Uterus (tissue), 2 donors: ENCODE data around the gene CYP2W1.

ENCODE experiments used
- POLR2A ChIP-seq, 2 donors: fragments of 450-650 bp; IDR thresholded peaks; one replicate each; pipeline ENCODE4 v1.6.1; 2016; ENCODE audit warnings: antibody characterized with exemption in 2 of 2, mild to moderate bottlenecking in 1 of 2, moderate library complexity in 1 of 2
- TF ChIP-seq, protein P1 (sequence below), 4 experiments: fragments of 200-600 bp in 2 of 4; fragments of 450-650 bp in 2 of 4; sonication (generic) in 2 of 4; IDR thresholded peaks; one replicate each; pipeline ENCODE4 v1.5.1; 2016 to 2019; ENCODE audit warnings: antibody characterized with exemption in 4 of 4, mild to moderate bottlenecking in 2 of 4, moderate library complexity in 1 of 4

DNA sequence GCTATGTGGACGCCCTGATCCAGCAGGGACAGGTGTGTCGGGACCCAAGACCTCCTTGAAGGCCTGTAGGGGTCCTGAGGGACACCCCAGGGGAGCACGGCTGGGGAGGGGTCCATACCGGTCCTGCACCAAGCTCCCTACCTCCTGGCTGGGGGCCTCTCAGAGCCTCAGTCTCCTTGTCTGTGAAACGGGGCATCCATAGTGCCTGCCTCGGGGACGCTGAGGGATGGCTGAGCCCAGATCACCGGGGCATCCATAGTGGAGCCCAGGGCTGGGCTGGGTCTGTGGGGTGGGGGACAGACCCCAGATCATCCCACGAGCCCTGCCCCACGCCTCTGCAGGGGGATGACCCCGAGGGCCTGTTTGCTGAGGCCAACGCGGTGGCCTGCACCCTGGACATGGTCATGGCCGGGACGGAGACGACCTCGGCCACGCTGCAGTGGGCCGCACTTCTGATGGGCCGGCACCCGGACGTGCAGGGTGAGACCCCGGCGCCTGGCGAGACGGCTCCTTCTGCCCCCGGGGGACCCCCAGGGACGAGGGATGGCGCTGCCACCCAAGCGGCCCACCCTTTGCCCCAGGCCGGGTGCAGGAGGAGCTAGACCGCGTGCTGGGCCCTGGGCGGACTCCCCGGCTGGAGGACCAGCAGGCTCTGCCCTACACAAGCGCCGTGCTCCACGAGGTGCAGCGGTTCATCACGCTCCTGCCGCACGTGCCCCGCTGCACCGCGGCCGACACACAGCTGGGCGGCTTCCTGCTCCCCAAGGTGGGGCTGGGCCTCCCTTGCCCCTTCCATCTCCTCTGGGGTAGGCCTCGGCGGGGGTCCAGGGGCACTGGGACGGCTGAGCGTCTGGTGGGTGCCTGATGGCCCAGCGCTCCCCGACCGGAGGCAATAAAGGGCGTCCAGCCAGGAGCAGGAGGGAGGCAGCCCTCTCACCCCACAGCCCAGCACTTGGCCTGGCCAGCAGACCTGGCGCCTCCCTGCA, 4.1 kb downstream of the CYP2W1 start:
- TF ChIP-seq, protein P1, sequence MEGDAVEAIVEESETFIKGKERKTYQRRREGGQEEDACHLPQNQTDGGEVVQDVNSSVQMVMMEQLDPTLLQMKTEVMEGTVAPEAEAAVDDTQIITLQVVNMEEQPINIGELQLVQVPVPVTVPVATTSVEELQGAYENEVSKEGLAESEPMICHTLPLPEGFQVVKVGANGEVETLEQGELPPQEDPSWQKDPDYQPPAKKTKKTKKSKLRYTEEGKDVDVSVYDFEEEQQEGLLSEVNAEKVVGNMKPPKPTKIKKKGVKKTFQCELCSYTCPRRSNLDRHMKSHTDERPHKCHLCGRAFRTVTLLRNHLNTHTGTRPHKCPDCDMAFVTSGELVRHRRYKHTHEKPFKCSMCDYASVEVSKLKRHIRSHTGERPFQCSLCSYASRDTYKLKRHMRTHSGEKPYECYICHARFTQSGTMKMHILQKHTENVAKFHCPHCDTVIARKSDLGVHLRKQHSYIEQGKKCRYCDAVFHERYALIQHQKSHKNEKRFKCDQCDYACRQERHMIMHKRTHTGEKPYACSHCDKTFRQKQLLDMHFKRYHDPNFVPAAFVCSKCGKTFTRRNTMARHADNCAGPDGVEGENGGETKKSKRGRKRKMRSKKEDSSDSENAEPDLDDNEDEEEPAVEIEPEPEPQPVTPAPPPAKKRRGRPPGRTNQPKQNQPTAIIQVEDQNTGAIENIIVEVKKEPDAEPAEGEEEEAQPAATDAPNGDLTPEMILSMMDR (IDR thresholded peaks at IDR 0.05), result no peak
- no peak for TF ChIP-seq POLR2A (IDR thresholded peaks at IDR 0.05)
